GM03348 (cell line): ENCODE data around the gene GHITM.
"Not testable (repeated sequence)": the region's sequence is repeated elsewhere in the genome, so short reads cannot be mapped to it uniquely, and the experiment has no call there.

Experiments used
- DNase-seq: peaks from one replicate; pipeline ENCODE4 v3.0.0; 2012; ENCODE audit warnings: low spot score

Gene GHITM

GRCh38 chr10:84176836-84177474 lies 37.6 kb downstream of the GHITM start:
- no peak for DNase-seq

GRCh38 chr10:84177541-84178141 lies 38.3 kb downstream of the GHITM start:
- no peak for DNase-seq

DNA sequence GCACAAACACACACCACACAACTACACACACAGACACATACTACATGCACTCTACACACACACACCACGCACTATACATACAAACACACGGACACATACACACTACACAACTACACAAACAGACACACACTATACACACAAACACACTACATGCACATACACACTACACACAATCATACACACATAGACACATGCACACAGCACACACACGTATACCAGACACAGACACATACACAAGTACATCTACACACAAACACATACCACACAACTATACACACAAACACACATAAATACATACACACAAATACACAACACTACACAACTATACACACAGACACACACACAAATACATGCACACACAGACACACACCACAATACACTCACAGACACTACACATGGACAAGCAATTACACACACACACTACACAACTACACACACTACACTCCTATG lies 38.9 kb downstream of the GHITM start:
- no peak for DNase-seq

DNA sequence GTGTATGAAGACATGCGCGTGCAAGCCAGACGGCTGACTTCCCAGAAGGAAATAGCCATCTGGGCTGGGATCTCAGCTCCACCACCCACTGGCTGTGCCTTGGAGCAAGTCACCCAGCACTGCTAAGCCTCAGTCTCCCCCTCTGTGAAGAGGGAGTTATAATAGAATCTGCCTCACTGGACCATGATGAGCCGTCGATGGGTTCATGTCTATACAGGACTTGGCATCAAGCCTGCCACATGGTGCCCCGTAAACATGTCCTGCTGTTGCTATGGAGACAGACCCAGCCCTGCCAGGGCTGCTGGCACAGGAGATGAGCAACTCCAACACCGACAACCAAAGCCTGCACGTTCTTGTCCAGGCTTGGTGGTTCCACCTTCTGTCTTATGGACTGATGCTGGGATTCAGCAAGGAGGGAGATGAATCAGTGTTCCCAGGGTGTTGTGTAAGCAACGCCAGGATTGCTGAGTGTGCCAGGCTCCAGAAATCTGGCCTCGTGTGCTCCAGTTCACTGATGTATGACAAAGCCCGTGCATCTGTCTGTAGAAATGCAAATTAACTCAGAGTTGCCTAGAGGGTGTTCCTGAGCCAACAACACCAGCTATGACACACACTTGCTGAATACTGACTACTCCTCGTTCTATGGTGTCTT lies 39.9 kb downstream of the GHITM start:
- DNase-seq = peak; percentile 58

DNA sequence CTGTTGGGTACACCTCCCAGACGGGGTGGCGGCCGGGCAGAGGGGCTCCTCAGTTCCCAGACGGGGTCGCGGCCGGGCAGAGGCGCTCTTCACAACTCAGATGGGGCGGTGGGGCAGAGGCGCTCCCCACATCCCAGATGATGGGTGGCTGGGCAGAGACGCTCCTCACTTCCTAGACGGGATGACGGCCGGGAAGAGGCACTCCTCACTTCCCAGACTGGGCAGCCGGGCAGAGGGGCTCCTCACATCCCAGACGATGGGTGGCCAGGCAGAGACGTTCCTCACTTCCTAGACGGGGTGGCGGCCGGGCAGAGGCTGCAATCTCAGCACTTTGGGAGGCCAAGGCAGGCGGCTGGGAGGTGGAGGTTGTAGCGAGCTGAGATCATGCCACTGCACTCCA lies 41.1 kb downstream of the GHITM start:
- DNase-seq = not testable (repeated sequence)

DNA sequence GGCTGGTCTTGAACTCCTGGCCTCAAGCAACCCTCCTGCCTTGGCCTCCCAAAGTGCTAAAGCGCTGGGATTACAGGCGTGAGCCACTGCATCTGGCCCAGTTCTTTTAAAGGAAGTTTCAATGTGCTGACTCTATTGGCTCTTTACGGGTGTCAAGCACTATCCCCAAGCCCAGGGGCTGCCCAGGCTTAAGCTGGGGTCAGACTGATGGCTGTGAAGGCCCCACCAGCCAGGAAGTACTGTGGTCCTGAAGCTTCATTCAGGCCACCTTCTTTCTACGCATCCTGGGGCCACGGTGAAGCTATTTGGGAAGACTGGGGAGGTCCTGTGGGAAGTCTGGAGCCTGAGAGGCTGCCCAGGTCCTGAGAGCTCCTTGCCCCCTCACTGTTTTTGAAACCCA lies 42.3 kb downstream of the GHITM start:
- no peak for DNase-seq

DNA sequence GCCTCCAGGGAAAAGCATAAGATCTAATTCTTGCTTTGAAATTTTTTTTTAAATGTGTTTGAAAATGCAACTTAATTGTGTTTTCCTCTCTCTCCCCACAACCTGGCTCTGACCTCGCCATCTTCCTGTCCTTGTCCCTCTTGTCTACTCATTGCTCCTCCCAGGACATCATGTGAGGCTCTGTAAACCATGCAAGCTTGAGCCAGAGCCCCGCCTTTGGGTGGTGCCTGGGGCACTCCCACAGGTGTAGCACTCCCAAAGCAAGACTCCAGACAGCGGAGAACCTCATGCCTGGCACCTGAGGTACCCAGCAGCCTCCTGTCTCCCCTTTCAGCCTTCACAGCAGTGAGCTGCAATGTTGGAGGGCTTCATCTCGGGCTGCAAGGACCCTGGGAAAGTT lies 45.2 kb downstream of the GHITM start:
- DNase-seq = no peak

DNA sequence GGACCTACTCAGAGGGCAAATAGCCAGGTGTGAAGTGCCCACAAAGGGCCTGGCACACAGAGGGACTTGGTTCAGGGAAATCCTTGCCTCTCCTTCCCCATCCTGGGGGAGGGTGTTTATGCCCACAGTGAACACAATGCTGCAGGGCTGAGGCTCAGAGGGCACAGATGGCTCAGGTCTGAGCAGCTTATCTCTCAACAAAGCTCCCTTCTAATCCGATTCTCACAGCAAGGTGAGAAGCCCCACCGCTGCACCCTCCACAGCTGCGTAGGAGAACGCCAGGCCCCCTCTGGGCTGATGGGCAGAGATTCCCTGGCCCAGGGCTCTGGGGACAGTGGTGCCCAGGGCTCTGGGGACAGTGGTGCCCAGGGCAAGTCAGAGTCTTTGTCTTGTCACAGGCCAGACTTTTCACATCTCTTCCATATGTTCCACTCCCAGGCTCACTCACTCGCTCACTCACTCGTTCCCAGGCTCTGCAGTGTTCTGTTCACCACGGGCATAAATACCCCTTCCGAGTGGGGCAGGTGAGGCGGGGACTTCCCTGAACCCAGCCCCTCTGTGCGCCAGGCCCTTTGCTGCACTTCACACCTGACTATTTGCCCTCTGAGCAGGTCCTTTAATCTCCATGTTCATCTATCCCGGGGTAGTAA lies 46.3 kb downstream of the GHITM start:
- no peak for DNase-seq

GRCh38 chr10:84188815-84189214 lies 49.5 kb downstream of the GHITM start:
- no peak for DNase-seq

- no peak for DNase-seq
These were observed 51.3 kb downstream of the GHITM start for GRCh38 chr10:84190621-84191020.

DNA sequence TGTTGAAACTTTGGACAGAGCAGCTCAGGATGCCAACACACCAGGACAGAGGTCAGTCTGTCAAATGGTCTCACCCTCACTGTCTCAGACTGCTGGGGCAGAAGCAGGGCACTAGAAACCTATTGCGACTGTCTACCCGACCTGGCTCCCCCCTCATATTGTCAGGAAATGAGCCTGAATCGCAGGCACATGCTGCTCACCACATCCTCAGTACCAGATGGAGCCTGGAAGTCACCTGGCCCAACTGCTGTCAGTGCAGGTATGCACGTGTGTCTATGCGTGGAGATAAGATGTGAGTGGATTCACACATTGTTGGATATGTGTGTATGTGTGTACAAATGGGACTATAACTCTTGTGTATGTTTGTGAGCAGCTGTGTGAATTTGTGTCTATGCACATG lies 51.8 kb downstream of the GHITM start:
- DNase-seq = no peak

DNA sequence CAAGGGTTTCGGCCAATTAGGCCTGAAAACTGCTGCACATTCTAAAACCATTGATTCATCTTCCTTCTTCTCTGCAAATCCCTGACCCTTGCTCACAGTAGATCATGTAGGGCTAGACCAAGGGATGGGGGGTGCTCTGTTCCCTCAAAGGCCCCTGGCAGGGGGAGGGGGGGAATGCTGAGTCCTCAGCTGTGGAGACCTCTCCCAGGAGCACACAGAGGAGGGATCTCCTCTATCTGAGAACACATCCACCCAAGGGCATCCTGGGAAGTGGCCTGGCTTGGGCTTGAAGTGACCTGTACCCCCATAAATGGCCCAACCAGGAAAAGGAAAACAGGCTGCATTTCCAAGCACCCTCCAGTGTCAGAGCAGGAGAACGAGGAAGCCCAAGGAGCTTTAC lies 54.0 kb downstream of the GHITM start:
- DNase-seq = no peak

GRCh38 chr10:84193846-84194423 lies 54.6 kb downstream of the GHITM start:
- DNase-seq = no peak

DNA sequence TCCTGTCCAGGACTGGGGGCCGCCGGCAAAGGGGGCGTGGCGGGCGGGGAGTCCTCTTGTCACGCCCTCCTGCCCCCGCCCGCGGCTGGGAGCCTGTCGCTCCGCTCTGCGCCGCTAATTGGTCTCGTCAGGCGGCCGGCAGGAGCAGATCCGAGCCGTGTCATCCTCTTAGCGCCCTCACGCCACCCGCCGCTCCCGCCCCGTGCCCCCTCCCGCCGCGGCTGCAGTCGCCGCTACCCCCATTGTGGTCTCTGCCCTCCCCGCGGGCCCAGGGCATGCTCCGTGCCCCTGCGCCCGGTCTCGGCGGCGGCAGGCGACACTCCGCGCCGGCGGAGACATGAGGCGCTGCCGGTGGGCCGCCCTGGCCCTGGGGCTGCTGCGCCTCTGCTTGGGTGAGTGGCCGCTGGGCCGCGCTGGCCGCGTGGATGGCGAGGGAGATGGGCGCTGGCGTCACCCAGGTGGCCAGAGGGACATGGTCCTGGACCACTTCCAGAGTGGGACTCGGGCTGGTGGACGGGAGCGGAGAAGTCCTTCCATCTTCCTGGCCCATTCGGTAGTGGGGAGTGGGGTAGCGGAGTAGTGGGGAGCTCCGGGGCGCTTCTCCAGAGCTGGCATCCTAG lies 55.2 kb downstream of the GHITM start, which contains the start of gene CDHR1:
Gene CDHR1, plus strand, starts transcription at position 114 of the 620 bp plus-strand sequence. Its CDS starts 224 bp downstream, at position 338.
- DNase-seq = peak; percentile 59

GRCh38 chr10:84195044-84195830 lies 55.9 kb downstream of the GHITM start:
- DNase-seq = no peak

DNA sequence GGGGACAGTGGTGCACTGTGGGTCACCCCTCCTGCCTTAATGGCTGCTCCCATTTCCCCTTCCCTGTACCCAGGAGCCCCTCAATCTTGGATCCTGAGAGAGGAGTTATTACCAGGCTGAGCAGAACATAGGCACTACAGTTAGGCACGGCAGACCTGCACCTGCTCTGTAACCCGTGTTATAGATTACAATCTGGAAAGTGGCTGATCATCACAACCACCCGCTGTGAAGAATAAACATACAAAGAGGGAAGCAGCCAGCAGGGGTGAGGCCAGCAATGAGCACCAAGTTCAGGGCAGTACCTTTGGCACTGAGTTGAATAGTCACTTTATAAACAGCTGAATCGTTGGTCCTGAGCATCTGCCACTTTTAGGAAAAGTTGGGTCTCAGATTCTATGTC lies 56.8 kb downstream of the GHITM start:
- DNase-seq = no peak

DNA sequence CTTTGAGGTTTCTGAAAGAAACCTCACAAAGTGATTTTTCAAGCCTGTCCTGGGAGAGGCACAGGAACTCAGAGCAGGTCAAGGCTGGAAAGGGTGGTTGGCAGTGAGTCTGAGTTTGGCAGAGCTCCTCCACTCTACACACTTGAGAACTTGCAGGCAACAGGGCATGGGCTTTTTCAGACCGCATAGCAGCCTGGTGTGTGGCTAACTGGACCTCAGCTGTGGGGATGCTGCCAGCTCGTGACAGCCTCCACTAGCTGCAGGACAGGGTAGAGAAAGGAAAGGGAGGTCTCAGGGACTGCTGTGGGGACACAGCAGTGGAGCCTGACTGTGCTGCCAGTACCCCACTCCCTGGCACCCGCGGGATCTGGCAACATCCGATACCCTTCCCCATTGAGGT lies 57.6 kb downstream of the GHITM start:
- DNase-seq = no peak

DNA sequence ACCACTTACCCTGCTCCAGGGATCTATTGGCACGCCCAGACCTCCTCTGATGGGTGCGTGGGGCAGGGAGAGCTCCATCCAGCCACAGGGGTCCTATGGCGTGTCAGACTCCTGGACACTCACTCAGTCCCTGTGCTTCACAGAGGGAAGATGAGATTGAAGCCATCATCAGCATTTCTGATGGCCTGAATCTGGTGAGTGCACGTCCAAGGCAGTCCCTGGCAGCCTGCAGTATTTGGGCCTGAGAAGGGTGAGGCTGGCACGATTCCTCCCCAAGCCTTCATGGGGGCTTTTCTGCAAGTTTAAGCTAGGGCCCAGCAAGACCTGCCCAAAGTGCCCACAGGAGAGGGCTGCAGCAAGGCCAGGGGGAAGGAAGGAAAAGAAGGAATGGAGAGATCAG lies 58.3 kb downstream of the GHITM start:
- no peak for DNase-seq

- DNase-seq = no peak
These were observed 59.1 kb downstream of the GHITM start for GRCh38 chr10:84198206-84198915.

DNA sequence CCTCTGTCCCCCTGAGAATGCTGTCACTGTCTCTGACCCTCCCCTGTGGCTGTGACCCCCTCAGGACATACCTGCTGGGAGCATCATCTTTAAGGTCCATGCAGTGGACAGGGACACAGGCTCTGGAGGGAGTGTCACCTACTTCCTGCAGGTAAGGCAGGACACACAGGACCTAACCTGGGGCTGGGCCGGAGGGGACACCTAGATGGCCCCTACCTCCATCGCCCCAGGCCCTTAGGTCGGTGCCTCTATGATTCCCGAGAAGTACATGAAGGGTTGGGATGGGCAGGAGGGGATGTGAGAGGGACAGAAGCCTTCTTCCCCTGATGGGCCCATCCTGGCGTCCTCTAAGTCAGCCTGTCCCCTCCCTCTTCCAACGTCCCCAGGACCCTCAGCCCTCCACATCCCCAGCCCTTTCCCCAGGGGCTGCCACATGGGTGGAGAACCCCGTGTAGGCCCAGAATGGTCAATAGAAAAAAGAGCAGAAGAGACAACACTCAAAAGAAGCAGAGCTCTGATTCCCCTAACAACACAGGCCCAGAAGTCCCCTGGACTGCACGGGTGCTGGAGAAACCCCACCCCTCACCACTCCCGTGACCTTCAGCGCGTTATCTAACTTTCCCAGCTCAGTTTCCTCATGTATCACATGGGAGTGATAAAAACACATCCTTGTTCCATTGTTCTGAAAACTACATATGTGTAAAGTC lies 61.4 kb downstream of the GHITM start:
- DNase-seq = no peak
